Thyroid gland (tissue), 4 donors: Measurements from ENCODE around the gene ARHGEF38.

Source experiments
- POLR2A ChIP-seq, 2 donors: fragments of 450-650 bp; IDR thresholded peaks; one replicate each; pipeline ENCODE4 v1.6.1; 2017; ENCODE audit warnings: antibody characterized with exemption in 2 of 2, mild to moderate bottlenecking in 2 of 2, moderate library complexity in 1 of 2
- TF ChIP-seq, protein P1 (sequence below), 6 experiments: fragments of 200-600 bp in 3 of 6; fragments of 450-650 bp in 3 of 6; sonication (generic) in 3 of 6; IDR thresholded peaks; one replicate each; pipeline ENCODE4 v1.5.1; 2016 to 2019; ENCODE audit warnings: antibody characterized with exemption in 6 of 6, mild to moderate bottlenecking in 2 of 6, inconsistent platforms in 1 of 6, moderate library complexity in 1 of 6

GRCh38 chr4:105652286-105652888, 100.0 kb downstream of the ARHGEF38 start:
- TF ChIP-seq, protein P1, sequence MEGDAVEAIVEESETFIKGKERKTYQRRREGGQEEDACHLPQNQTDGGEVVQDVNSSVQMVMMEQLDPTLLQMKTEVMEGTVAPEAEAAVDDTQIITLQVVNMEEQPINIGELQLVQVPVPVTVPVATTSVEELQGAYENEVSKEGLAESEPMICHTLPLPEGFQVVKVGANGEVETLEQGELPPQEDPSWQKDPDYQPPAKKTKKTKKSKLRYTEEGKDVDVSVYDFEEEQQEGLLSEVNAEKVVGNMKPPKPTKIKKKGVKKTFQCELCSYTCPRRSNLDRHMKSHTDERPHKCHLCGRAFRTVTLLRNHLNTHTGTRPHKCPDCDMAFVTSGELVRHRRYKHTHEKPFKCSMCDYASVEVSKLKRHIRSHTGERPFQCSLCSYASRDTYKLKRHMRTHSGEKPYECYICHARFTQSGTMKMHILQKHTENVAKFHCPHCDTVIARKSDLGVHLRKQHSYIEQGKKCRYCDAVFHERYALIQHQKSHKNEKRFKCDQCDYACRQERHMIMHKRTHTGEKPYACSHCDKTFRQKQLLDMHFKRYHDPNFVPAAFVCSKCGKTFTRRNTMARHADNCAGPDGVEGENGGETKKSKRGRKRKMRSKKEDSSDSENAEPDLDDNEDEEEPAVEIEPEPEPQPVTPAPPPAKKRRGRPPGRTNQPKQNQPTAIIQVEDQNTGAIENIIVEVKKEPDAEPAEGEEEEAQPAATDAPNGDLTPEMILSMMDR (IDR thresholded peaks at IDR 0.05): no peak
- no peak for TF ChIP-seq POLR2A (IDR thresholded peaks at IDR 0.05)
